ENCODE data around the gene AKAP4.

The AKAP4 gene

GRCh38 chrX:50200907-50201306 is at the start of gene AKAP4:
Gene AKAP4, minus strand, starts transcription at chrX:50201007. Its CDS starts 118 bp downstream, at chrX:50200889.
- no peak for DNase-seq (ENCODE audit: low spot score)

GRCh38 chrX:50211510-50211909 is 10.7 kb upstream of the AKAP4 start:
- no peak for DNase-seq (ENCODE audit: low spot score)

GRCh38 chrX:50206753-50207152 is 5.9 kb upstream of the AKAP4 start:
- no peak for DNase-seq (ENCODE audit: low spot score)

GRCh38 chrX:50204364-50204899 is 3.6 kb upstream of the AKAP4 start, which contains the start of gene CCNB3:
Gene CCNB3, plus strand, starts transcription at chrX:50204765. Its CDS starts 80,399 bp downstream, at chrX:50285164.
- peak; percentile 75 for DNase-seq (ENCODE audit: low spot score)

- no peak for DNase-seq (ENCODE audit: low spot score)
Observed at GRCh38 chrX:50202539-50202938, 1.7 kb upstream of the AKAP4 start.

- DNase-seq (ENCODE audit: low spot score), result no peak
Observed at GRCh38 chrX:50198348-50198747, 2.5 kb downstream of the AKAP4 start.

GRCh38 chrX:50188859-50189600 is 11.8 kb downstream of the AKAP4 start:
- no peak for DNase-seq (ENCODE audit: low spot score)

GRCh38 chrX:50183891-50184290 is 16.9 kb downstream of the AKAP4 start:
- DNase-seq (ENCODE audit: low spot score), result no peak

- DNase-seq (ENCODE audit: low spot score), result no peak
Observed at GRCh38 chrX:50180073-50180940, 20.5 kb downstream of the AKAP4 start.

- no peak for DNase-seq (ENCODE audit: low spot score)
Observed at GRCh38 chrX:50169717-50170116, 31.1 kb downstream of the AKAP4 start.

GRCh38 chrX:50168241-50168687 is 32.5 kb downstream of the AKAP4 start:
- DNase-seq (ENCODE audit: low spot score), result no peak

GRCh38 chrX:50167366-50167765 is 33.4 kb downstream of the AKAP4 start:
- no peak for DNase-seq (ENCODE audit: low spot score)

GRCh38 chrX:50165727-50166126 is 35.1 kb downstream of the AKAP4 start:
- no peak for DNase-seq (ENCODE audit: low spot score)

- DNase-seq (ENCODE audit: low spot score), result no peak
Observed at GRCh38 chrX:50161127-50161526, 39.7 kb downstream of the AKAP4 start.

- DNase-seq (ENCODE audit: low spot score), result no peak
Observed at GRCh38 chrX:50158593-50158992, 42.2 kb downstream of the AKAP4 start.

- DNase-seq (ENCODE audit: low spot score), result no peak
Observed at GRCh38 chrX:50157545-50158135, 43.2 kb downstream of the AKAP4 start.

- no peak for DNase-seq (ENCODE audit: low spot score)
Observed at GRCh38 chrX:50154429-50154828, 46.4 kb downstream of the AKAP4 start.

GRCh38 chrX:50152456-50152855 is 48.4 kb downstream of the AKAP4 start:
- no peak for DNase-seq (ENCODE audit: low spot score)

GRCh38 chrX:50147972-50148371 is 52.8 kb downstream of the AKAP4 start:
- no peak for DNase-seq (ENCODE audit: low spot score)
